Muscle layer of colon (tissue), 2 donors: ENCODE results near the gene DLGAP1.

Source experiments
- H3K27ac ChIP-seq: one replicate; pipeline ENCODE4 v1.7.0; 2013; ENCODE audit warnings: low read depth, mild to moderate bottlenecking, low read length, moderate library complexity
- H3K27me3 ChIP-seq, 2 donors: one replicate each; pipeline ENCODE4 v1.7.0; 2013; ENCODE audit warnings: low read length in 2 of 2, mild to moderate bottlenecking in 2 of 2; ENCODE audit not compliant: insufficient read depth in 2 of 2, control insufficient read depth in 1 of 2
- H3K36me3 ChIP-seq: one replicate; pipeline ENCODE4 v1.7.0; 2013; ENCODE audit warnings: mild to moderate bottlenecking, low read length; ENCODE audit not compliant: insufficient read depth
- H3K4me1 ChIP-seq: one replicate; pipeline ENCODE4 v1.7.0; 2013; ENCODE audit warnings: mild to moderate bottlenecking, low read length; ENCODE audit not compliant: insufficient read depth
- H3K4me3 ChIP-seq, 2 donors: one replicate each; pipeline ENCODE4 v1.7.0; 2013; ENCODE audit warnings: low read length in 2 of 2, low read depth in 1 of 2, mild to moderate bottlenecking in 1 of 2, moderate library complexity in 1 of 2
- H3K9ac ChIP-seq: one replicate; pipeline ENCODE4 v1.7.0; 2013; ENCODE audit warnings: low read length
- H3K9me3 ChIP-seq: one replicate; pipeline ENCODE4 v1.7.0; 2013; ENCODE audit warnings: mild to moderate bottlenecking, low read length
- donor health status: abdominal sarcoma.
- donor health status: Adenocarcinoma of cecum.

DLGAP1 gene

DNA sequence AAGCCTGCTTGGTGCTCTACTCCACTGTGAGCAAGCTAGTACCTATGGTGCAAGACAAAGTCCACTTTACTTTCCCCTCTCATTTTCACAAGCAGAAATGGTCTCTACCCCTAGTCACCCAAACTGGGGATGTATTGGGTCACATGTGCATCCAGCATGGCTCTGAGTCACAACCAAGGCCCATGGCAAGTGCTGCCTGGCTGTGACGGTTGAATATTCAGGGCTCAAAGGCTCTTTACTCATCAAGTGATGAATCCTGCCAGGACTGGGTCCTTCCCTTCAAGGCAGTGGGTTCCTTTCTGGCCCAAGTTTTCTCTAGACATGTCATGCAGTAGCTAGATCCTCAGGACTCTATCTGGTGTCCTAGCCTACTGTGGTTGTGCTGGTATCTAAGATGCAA, 311.5 kb downstream of the DLGAP1 start:
- Histone ChIP-seq H3K9ac (no peak overlapping the region), H3K9me3 (no peaks in the 10 kb centered on the region), H3K27me3 (no peaks in the 10 kb centered on the region), H3K4me3 (no peak overlapping the region), H3K4me1 (no peaks in the 10 kb centered on the region), H3K36me3 (no peaks in the 10 kb centered on the region), H3K27ac (no peak overlapping the region)

DNA sequence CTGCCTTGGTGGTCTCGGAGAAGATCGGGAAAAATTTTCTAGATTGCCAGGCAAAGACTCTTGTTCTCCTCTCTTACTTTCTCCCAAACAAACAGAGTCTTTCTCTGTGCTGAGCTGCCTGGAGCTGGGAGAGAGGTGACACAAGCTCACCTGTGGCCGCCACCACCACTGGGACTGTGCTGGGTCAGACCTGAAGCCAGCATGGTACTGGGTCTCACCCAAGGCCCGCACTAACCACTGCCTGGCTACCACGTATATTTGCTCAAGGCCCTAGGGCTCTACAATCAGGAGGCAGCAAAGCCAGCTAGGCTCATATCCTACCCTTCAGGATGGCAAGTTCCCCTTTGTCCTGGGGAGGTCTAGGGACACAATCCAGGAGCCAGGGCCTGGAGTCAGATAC, 312.2 kb downstream of the DLGAP1 start:
- no peaks in the 10 kb centered on the region for H3K4me1 ChIP-seq
- H3K27me3 ChIP-seq: no peaks in the 10 kb centered on the region
- no peak overlapping the region for H3K4me3 ChIP-seq
- no peaks in the 10 kb centered on the region for H3K36me3 ChIP-seq
- H3K9me3 ChIP-seq: no peaks in the 10 kb centered on the region
- no peak overlapping the region for H3K27ac ChIP-seq
- H3K9ac ChIP-seq: no peak overlapping the region

DNA sequence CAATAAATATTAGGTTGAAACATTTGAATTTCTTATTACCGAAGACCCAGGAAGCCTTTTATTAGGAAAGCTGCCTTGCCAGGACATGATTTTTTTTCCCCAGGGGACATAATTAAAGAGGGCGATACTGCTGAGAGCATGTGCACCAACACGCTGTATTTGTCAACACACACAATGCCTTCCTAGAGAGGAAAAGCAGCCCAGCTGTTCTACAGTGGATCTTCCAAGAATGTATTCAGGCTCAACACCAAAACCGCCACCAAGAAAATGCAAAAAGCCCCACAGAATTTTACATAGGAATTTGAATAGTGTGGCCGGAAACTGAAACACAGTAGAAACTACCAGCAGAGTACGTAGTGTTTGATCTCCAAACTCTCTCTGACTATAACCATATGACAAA, 320.4 kb downstream of the DLGAP1 start:
- Histone ChIP-seq H3K27me3 (no peaks in the 10 kb centered on the region), H3K9ac (no peak overlapping the region), H3K4me1 (no peaks in the 10 kb centered on the region), H3K4me3 (no peak overlapping the region), H3K27ac (no peak overlapping the region), H3K36me3 (no peaks in the 10 kb centered on the region), H3K9me3 (no peaks in the 10 kb centered on the region)

- no peak overlapping the region for H3K4me3 ChIP-seq
- no peaks in the 10 kb centered on the region for H3K27me3 ChIP-seq
- no peaks in the 10 kb centered on the region for H3K9me3 ChIP-seq
- H3K9ac ChIP-seq: no peak overlapping the region
- H3K27ac ChIP-seq: no peak overlapping the region
- no peaks in the 10 kb centered on the region for H3K36me3 ChIP-seq
- no peaks in the 10 kb centered on the region for H3K4me1 ChIP-seq
Measured at GRCh38 chr18:4130734-4131719, 324.1 kb downstream of the DLGAP1 start.

- Histone ChIP-seq H3K4me3 (no peak overlapping the region), H3K4me1 (peaks cover 13% of the 10 kb centered on the region), H3K36me3 (no peaks in the 10 kb centered on the region), H3K27ac (no peak overlapping the region), H3K9ac (no peak overlapping the region), H3K27me3 (no peaks in the 10 kb centered on the region), H3K9me3 (no peaks in the 10 kb centered on the region)
Measured at GRCh38 chr18:4126939-4127338, 328.2 kb downstream of the DLGAP1 start.

GRCh38 chr18:4125627-4126230, 329.4 kb downstream of the DLGAP1 start:
- Histone ChIP-seq H3K9ac (no peak overlapping the region), H3K27ac (no peak overlapping the region), H3K9me3 (no peaks in the 10 kb centered on the region), H3K36me3 (no peaks in the 10 kb centered on the region), H3K4me3 (no peak overlapping the region), H3K27me3 (no peaks in the 10 kb centered on the region), H3K4me1 (peaks cover 13% of the 10 kb centered on the region)

- H3K4me1 ChIP-seq: peaks cover 13% of the 10 kb centered on the region
- H3K27me3 ChIP-seq: no peaks in the 10 kb centered on the region
- no peaks in the 10 kb centered on the region for H3K36me3 ChIP-seq
- H3K9me3 ChIP-seq: no peaks in the 10 kb centered on the region
- H3K4me3 ChIP-seq: no peak overlapping the region
- H3K9ac ChIP-seq: no peak overlapping the region
- no peak overlapping the region for H3K27ac ChIP-seq
Measured at GRCh38 chr18:4125224-4125623, 329.9 kb downstream of the DLGAP1 start.

DNA sequence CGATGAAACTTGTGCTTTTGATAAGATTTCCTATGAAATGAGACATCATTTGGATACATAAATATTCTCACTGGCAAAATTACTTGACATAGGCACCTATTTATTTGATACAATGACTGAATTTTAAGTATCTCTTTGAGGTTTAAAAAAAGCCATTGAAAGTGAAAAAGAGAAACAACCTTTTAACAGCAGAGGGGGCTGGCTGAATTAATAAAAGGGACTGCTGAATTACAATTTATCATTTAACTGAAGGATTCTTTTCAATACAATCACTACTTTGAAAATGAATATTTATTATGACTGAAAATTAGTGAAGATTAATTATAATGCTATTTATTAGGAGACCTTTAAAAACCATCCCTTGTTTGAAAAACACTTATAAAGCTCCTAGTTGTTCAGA, 335.3 kb downstream of the DLGAP1 start:
- H3K9me3 ChIP-seq: no peaks in the 10 kb centered on the region
- no peaks in the 10 kb centered on the region for H3K36me3 ChIP-seq
- no peaks in the 10 kb centered on the region for H3K27me3 ChIP-seq
- H3K9ac ChIP-seq: no peak overlapping the region
- peaks cover 2% of the 10 kb centered on the region for H3K4me1 ChIP-seq
- no peak overlapping the region for H3K27ac ChIP-seq
- H3K4me3 ChIP-seq: no peak overlapping the region

- no peak overlapping the region for H3K9ac ChIP-seq
- H3K27ac ChIP-seq: no peak overlapping the region
- H3K36me3 ChIP-seq: no peaks in the 10 kb centered on the region
- H3K9me3 ChIP-seq: no peaks in the 10 kb centered on the region
- no peak overlapping the region for H3K4me3 ChIP-seq
- no peaks in the 10 kb centered on the region for H3K27me3 ChIP-seq
- no peaks in the 10 kb centered on the region for H3K4me1 ChIP-seq
Measured at GRCh38 chr18:4119127-4119648, 335.9 kb downstream of the DLGAP1 start.

DNA sequence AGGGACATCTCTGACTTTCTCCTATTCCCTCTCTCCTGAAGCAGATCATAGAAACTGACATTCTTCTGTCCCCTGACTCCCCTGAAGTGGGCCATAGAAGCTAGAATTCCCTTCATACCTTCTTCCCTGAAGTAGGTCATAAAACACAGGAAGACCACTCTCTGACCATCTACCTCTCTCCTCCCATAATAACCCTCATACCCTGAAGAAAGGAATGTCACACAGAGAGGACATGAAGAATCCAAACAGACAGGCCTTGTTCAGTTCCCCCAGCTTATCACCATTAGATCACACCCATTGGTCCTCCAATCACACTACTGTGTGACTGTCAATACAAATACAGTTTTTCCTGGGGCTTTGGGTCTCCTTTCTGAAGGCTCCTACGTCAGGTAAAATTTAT, 347.1 kb downstream of the DLGAP1 start:
- H3K9me3 ChIP-seq: no peaks in the 10 kb centered on the region
- no peak overlapping the region for H3K9ac ChIP-seq
- H3K27ac ChIP-seq: no peak overlapping the region
- H3K27me3 ChIP-seq: no peaks in the 10 kb centered on the region
- no peak overlapping the region for H3K4me3 ChIP-seq
- no peaks in the 10 kb centered on the region for H3K4me1 ChIP-seq
- H3K36me3 ChIP-seq: no peaks in the 10 kb centered on the region

GRCh38 chr18:4107049-4107467, 348.0 kb downstream of the DLGAP1 start:
- Histone ChIP-seq H3K4me3 (peak overlapping the region in 1 of 2 donors; percentile 59), H3K27me3 (no peaks in the 10 kb centered on the region), H3K4me1 (no peaks in the 10 kb centered on the region), H3K9ac (no peak overlapping the region), H3K27ac (no peak overlapping the region), H3K9me3 (no peaks in the 10 kb centered on the region), H3K36me3 (no peaks in the 10 kb centered on the region)
